Glutamatergic neuron (in vitro differentiated cells): ENCODE measurements around the gene KNL1. TPM values are rescaled to one million over a fixed set of nuclear protein-coding genes. Genes with fewer than 3 reads are reported as not detected.

Experiments used
- DNase-seq: peaks from one replicate; pipeline ENCODE4 v3.0.0; 2022
- H3K27ac Mint-ChIP-seq: one replicate; pipeline ENCODE4 v1.8.0; 2020; ENCODE audit warnings: mild to moderate bottlenecking, mixed read lengths, inconsistent platforms; ENCODE audit not compliant: unreplicated experiment
- H3K27me3 Mint-ChIP-seq: one replicate; pipeline ENCODE4 v1.8.0; 2020; ENCODE audit warnings: mild to moderate bottlenecking, moderate library complexity, mixed read lengths, inconsistent platforms; ENCODE audit not compliant: unreplicated experiment
- H3K36me3 Mint-ChIP-seq: one replicate; pipeline ENCODE4 v1.8.0; 2020; ENCODE audit warnings: mild to moderate bottlenecking, mixed read lengths, inconsistent platforms; ENCODE audit not compliant: unreplicated experiment
- H3K4me1 Mint-ChIP-seq: one replicate; pipeline ENCODE4 v1.8.0; 2020; ENCODE audit warnings: mild to moderate bottlenecking, low read depth, mixed read lengths, inconsistent platforms; ENCODE audit not compliant: unreplicated experiment
- H3K4me3 Mint-ChIP-seq: one replicate; pipeline ENCODE4 v1.8.0; 2020; ENCODE audit warnings: mild to moderate bottlenecking, mixed read lengths, inconsistent platforms; ENCODE audit not compliant: unreplicated experiment
- H3K9me3 Mint-ChIP-seq: one replicate; pipeline ENCODE4 v1.8.0; 2020; ENCODE audit warnings: mild to moderate bottlenecking, moderate library complexity, mixed read lengths, inconsistent platforms; ENCODE audit not compliant: unreplicated experiment
- total RNA-seq: library from RNA; stranded (reverse); fragmentation: NEBNext Ultra II Directional; extraction: Animal tissue kit (Norgen Biotek cat#: 25700); gene quantifications from one replicate; pipeline ENCODE4 v1.2.1, GENCODE V29; 2021; ENCODE audit not compliant: unreplicated experiment
- TF ChIP-seq, protein P1 (sequence below): fragments of 200-600 bp; sonication (generic); IDR thresholded peaks from one replicate; pipeline ENCODE4 v1.5.0; 2021; ENCODE audit not compliant: partially characterized antibody, unreplicated experiment

The KNL1 gene
- total RNA-seq, 1 donor from 2014 or later, result 4.0 TPM

DNA sequence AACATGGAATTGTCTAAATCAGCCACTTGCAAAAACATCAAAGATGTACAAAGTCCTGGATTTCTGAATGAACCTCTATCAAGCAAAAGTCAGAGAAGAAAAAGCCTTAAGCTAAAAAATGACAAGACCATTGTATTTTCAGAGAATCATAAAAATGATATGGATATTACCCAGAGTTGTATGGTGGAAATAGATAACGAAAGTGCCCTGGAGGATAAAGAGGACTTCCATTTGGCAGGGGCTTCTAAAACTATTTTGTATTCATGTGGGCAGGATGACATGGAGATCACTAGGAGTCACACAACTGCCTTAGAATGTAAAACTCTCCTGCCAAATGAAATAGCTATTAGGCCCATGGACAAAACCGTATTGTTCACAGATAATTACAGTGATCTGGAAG, 29.3 kb downstream of the KNL1 start:
- no peaks in the 10 kb centered on the region for H3K4me1 Mint-ChIP-seq
- H3K36me3 Mint-ChIP-seq, result no peaks in the 10 kb centered on the region
- no peak overlapping the region for H3K27ac Mint-ChIP-seq
- no peaks in the 10 kb centered on the region for H3K27me3 Mint-ChIP-seq
- H3K4me3 Mint-ChIP-seq, result no peak overlapping the region
- no peaks in the 10 kb centered on the region for H3K9me3 Mint-ChIP-seq
- TF ChIP-seq, protein P1, sequence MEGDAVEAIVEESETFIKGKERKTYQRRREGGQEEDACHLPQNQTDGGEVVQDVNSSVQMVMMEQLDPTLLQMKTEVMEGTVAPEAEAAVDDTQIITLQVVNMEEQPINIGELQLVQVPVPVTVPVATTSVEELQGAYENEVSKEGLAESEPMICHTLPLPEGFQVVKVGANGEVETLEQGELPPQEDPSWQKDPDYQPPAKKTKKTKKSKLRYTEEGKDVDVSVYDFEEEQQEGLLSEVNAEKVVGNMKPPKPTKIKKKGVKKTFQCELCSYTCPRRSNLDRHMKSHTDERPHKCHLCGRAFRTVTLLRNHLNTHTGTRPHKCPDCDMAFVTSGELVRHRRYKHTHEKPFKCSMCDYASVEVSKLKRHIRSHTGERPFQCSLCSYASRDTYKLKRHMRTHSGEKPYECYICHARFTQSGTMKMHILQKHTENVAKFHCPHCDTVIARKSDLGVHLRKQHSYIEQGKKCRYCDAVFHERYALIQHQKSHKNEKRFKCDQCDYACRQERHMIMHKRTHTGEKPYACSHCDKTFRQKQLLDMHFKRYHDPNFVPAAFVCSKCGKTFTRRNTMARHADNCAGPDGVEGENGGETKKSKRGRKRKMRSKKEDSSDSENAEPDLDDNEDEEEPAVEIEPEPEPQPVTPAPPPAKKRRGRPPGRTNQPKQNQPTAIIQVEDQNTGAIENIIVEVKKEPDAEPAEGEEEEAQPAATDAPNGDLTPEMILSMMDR, result no peak
- no peak for DNase-seq

DNA sequence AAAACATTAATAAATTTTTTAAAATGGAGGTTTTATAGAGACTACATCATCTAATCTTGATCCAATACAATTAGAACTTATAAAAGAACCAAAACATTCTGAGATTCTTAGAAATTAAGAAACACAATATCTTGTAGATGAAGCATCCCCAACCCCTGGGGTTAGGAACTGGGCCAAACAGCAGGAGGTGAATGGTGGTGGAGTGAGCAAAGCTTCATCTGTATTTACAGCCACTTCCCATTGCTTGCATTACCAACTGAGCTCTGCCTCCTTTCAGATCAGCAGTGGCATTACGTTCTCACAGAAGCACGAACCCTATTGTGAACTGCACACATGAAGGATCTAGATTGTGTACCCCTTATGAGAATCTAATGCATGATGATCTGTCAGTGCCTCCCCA, 36.3 kb downstream of the KNL1 start:
- H3K27ac Mint-ChIP-seq, result no peak overlapping the region
- no peak for DNase-seq
- H3K27me3 Mint-ChIP-seq, result no peaks in the 10 kb centered on the region
- no peaks in the 10 kb centered on the region for H3K36me3 Mint-ChIP-seq
- H3K4me3 Mint-ChIP-seq, result no peak overlapping the region
- no peaks in the 10 kb centered on the region for H3K4me1 Mint-ChIP-seq
- TF ChIP-seq, protein P1, result no peak
- H3K9me3 Mint-ChIP-seq, result no peaks in the 10 kb centered on the region

GRCh38 chr15:40633178-40633577, 39.1 kb downstream of the KNL1 start:
- no peaks in the 10 kb centered on the region for H3K4me1 Mint-ChIP-seq
- H3K36me3 Mint-ChIP-seq, result no peaks in the 10 kb centered on the region
- no peak for DNase-seq
- H3K27me3 Mint-ChIP-seq, result no peaks in the 10 kb centered on the region
- no peak overlapping the region for H3K27ac Mint-ChIP-seq
- H3K9me3 Mint-ChIP-seq, result no peaks in the 10 kb centered on the region
- H3K4me3 Mint-ChIP-seq, result no peak overlapping the region
- TF ChIP-seq, protein P1, result no peak

GRCh38 chr15:40637221-40637745, 43.2 kb downstream of the KNL1 start:
- TF ChIP-seq, protein P1, result no peak
- no peak overlapping the region for H3K4me3 Mint-ChIP-seq
- H3K9me3 Mint-ChIP-seq, result no peaks in the 10 kb centered on the region
- no peak for DNase-seq
- no peaks in the 10 kb centered on the region for H3K27me3 Mint-ChIP-seq
- no peaks in the 10 kb centered on the region for H3K4me1 Mint-ChIP-seq
- H3K36me3 Mint-ChIP-seq, result no peaks in the 10 kb centered on the region
- no peak overlapping the region for H3K27ac Mint-ChIP-seq

DNA sequence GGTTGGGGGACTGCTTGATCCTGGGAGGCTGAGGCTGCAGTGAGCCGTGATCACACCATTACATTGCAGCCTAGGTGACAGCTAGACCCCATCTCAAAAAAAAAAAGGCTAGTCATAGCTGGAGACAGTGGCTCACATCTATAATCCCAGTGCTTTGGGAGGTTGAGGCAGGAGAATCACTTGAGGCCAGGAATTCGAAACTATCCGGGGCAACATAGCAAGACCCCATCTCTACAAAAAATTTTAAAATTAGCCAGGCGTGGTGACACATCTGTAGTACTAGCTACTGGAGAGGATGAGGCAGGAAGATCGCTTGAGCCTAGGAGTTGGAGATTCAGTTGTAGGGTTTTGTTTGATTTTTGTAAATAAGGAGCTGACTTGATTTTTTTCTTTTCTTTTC, 45.6 kb downstream of the KNL1 start:
- H3K36me3 Mint-ChIP-seq, result no peaks in the 10 kb centered on the region
- no peaks in the 10 kb centered on the region for H3K9me3 Mint-ChIP-seq
- no peaks in the 10 kb centered on the region for H3K27me3 Mint-ChIP-seq
- TF ChIP-seq, protein P1, result no peak
- no peak for DNase-seq
- H3K27ac Mint-ChIP-seq, result no peak overlapping the region
- H3K4me1 Mint-ChIP-seq, result no peaks in the 10 kb centered on the region
- no peak overlapping the region for H3K4me3 Mint-ChIP-seq
